K562 (cell line): ENCODE measurements around the gene GPR4. TPM values are rescaled to one million over a fixed set of nuclear protein-coding genes. Genes with fewer than 3 reads are reported as not detected.

Experiments
- ATAC-seq: fragments of 200-7000 bp; cut with Tn5 transposase; 3 replicates; pipeline ENCODE4 v1.9.1; 2020; ENCODE audit warnings: moderate library complexity
- BruUV-seq: library from RNA; stranded (reverse); fragments of 400-500 nt; replicated peaks from 2 replicates; lab custom pipeline; 2021; lab: Mats Ljungman, UMichigan
- CTCF ChIA-PET: fragments of 300-600 bp; formaldehyde crosslinking; extraction: SDS; loops from one replicate; lab custom pipeline; 2021; ENCODE audit warnings: low intra/inter-chr PET ratio; lab: Yijun Ruan, JAX
- POLR2A ChIA-PET: fragments of 300-600, 350-650 bp; sonication (Branson Sonifier 250); formaldehyde crosslinking; extraction: SDS; loops from one replicate; lab custom pipeline; 2021; ENCODE audit warnings: antibody characterized with exemption, inconsistent platforms; lab: Yijun Ruan, JAX
- DNase-seq, 4 experiments: peaks; one replicate each; pipeline versions ENCODE4 v3.0.0 to v3.0.0-alpha.2; 2011 to 2018; ENCODE audit warnings: low spot score in 3 of 4, mixed read lengths in 3 of 4; ENCODE audit errors: extremely low read depth in 1 of 4
- FAIRE-seq: peaks from 2 replicates; lab custom pipeline; 2011; peaks lifted over from hg19 to GRCh38; lab: Jason Lieb, UNC
- H2AFZ ChIP-seq: 2 replicates; pipeline ENCODE4 v1.6.0; 2011; ENCODE audit warnings: low read depth, low read length, control low read depth, inconsistent platforms
- H3K27ac ChIP-seq: fragments of 200-600 bp; 3 replicates; pipeline ENCODE4 v1.8.0; 2011; ENCODE audit warnings: low read depth, mild to moderate bottlenecking, control low read depth, inconsistent platforms, low read length, moderate library complexity, mixed read lengths; ENCODE audit errors: extremely low read depth
- H3K27me3 ChIP-seq, 2 experiments: fragments of 300-600 bp in 1 of 2; 2 replicates in 1 of 2; 3 replicates in 1 of 2; pipeline versions ENCODE4 v1.6.0 to v1.8.0; 2011; ENCODE audit warnings: inconsistent platforms in 2 of 2, low read length in 2 of 2, mild to moderate bottlenecking in 1 of 2, mixed read lengths in 1 of 2, moderate library complexity in 1 of 2; ENCODE audit not compliant: control insufficient read depth in 2 of 2, insufficient read depth in 2 of 2
- H3K36me3 ChIP-seq: fragments of 300-600 bp; 3 replicates; pipeline ENCODE4 v1.8.0; 2011; ENCODE audit warnings: mild to moderate bottlenecking, low read length, inconsistent platforms; ENCODE audit not compliant: control insufficient read depth, insufficient read depth
- H3K4me1 ChIP-seq, 2 experiments: fragments of 200-600 bp in 1 of 2; replicated peaks in 1 of 2; 2 replicates in 1 of 2; 3 replicates in 1 of 2; pipeline versions ENCODE4 v1.5.1 to v1.8.0; 2011; ENCODE audit warnings: inconsistent platforms in 2 of 2, low read length in 2 of 2, mild to moderate bottlenecking in 1 of 2, mixed read lengths in 1 of 2, moderate library complexity in 1 of 2; ENCODE audit not compliant: control insufficient read depth in 2 of 2, insufficient read depth in 2 of 2
- H3K4me2 ChIP-seq: 2 replicates; pipeline ENCODE4 v1.6.1; 2011; ENCODE audit warnings: low read length, control low read depth, inconsistent platforms, mixed read lengths; ENCODE audit not compliant: insufficient read depth
- H3K4me3 ChIP-seq: fragments of 200-600 bp; sonication (generic), shearing (Covaris generic); 2 replicates; pipeline ENCODE4 v1.5.1; 2016; ENCODE audit warnings: control low read depth, inconsistent platforms
- H3K79me2 ChIP-seq: fragments of 200-600 bp; 3 replicates; pipeline ENCODE4 v1.8.0; 2011; ENCODE audit warnings: low read length, inconsistent platforms; ENCODE audit not compliant: control insufficient read depth, insufficient read depth
- H3K9ac ChIP-seq, 2 experiments: 2 replicates each; pipeline versions ENCODE4 v1.6.0 to v1.6.1; 2011; ENCODE audit warnings: low read depth in 2 of 2, low read length in 2 of 2, control low read depth in 1 of 2, inconsistent platforms in 1 of 2, mild to moderate bottlenecking in 1 of 2, mixed read lengths in 1 of 2; ENCODE audit not compliant: insufficient read depth in 1 of 2
- H3K9me1 ChIP-seq: one replicate; pipeline ENCODE4 v1.6.0; 2011; ENCODE audit warnings: inconsistent platforms, mild to moderate bottlenecking, low read length, moderate library complexity; ENCODE audit not compliant: control insufficient read depth, insufficient read depth
- H3K9me3 ChIP-seq: replicated peaks from 2 replicates; pipeline ENCODE4 v1.5.1; 2011; ENCODE audit warnings: low read depth, low read length, inconsistent platforms; ENCODE audit not compliant: control insufficient read depth, insufficient read depth
- H4K20me1 ChIP-seq: replicated peaks from 2 replicates; pipeline ENCODE4 v1.6.1; 2011; ENCODE audit warnings: low read length, inconsistent platforms, mixed read lengths; ENCODE audit not compliant: control insufficient read depth, insufficient read depth
- CBX2 ChIP-seq: fragments of 200-600 bp; sonication (generic); IDR thresholded peaks from one replicate; pipeline ENCODE4 v1.6.1; 2012; ENCODE audit warnings: mild to moderate bottlenecking, low read length, inconsistent platforms; ENCODE audit not compliant: insufficient read depth, poor library complexity, severe bottlenecking
- CSDE1 ChIP-seq, 2 experiments: fragments of 450-650 bp; IDR thresholded peaks; 2 replicates each; pipeline ENCODE4 v1.6.1; 2016; ENCODE audit warnings: mild to moderate bottlenecking in 1 of 2
- CTBP1 ChIP-seq: fragments of 450-650 bp; IDR thresholded peaks from 2 replicates; pipeline ENCODE4 v1.6.1; 2016; ENCODE audit warnings: borderline replicate concordance
- EP300 ChIP-seq: IDR thresholded peaks from 2 replicates; pipeline ENCODE4 v1.6.1; 2012; ENCODE audit warnings: low read length, improper control_type of control experiment
- GTF2E2 ChIP-seq: fragments of 200-800 bp; sonication (Bioruptor generic); IDR thresholded peaks from 2 replicates; pipeline ENCODE4 v1.6.1; 2016; ENCODE audit warnings: missing genetic modification characterization, missing compliant biosample characterization
- GTF2F1 ChIP-seq: IDR thresholded peaks from 2 replicates; pipeline ENCODE4 v1.6.1; 2011; ENCODE audit warnings: low read depth, low read length, improper control_type of control experiment
- HIVEP1 ChIP-seq: fragments of 250-450 bp; sonication (Bioruptor Pico); IDR thresholded peaks from 2 replicates; pipeline ENCODE4 v1.4.0; 2020; ENCODE audit warnings: mild to moderate bottlenecking
- LCOR ChIP-seq: sonication (generic); formaldehyde crosslinking; IDR thresholded peaks from 2 replicates; pipeline ENCODE4 v1.8.0; 2022; ENCODE audit warnings: mild to moderate bottlenecking, missing genetic modification reagents
- MAFG ChIP-seq: fragments of 450-650 bp; conservative IDR thresholded peaks from 2 replicates; pipeline ENCODE4 v1.6.1; 2016; ENCODE audit warnings: missing genetic modification characterization, missing compliant biosample characterization
- MCM5 ChIP-seq: fragments of 450-650 bp; IDR thresholded peaks from 2 replicates; pipeline ENCODE4 v1.6.1; 2016; ENCODE audit warnings: low read depth
- POLR2AphosphoS5 ChIP-seq: IDR thresholded peaks from 2 replicates; pipeline ENCODE4 v1.6.1; 2011; ENCODE audit warnings: mild to moderate bottlenecking, low read depth, low read length, moderate library complexity; ENCODE audit not compliant: control insufficient read depth, insufficient read depth
- ZFX ChIP-seq: sonication (generic); formaldehyde crosslinking; IDR thresholded peaks from 2 replicates; pipeline ENCODE4 v1.8.0; 2022; ENCODE audit warnings: mild to moderate bottlenecking, missing genetic modification reagents, moderate library complexity
- ZKSCAN3 ChIP-seq: fragments of 250-450 bp; sonication (Bioruptor Pico); IDR thresholded peaks from 2 replicates; pipeline ENCODE4 v1.4.0; 2020
- ZNF583 ChIP-seq: fragments of 250-450 bp; sonication (Bioruptor Pico); IDR thresholded peaks from 2 replicates; pipeline ENCODE4 v1.4.0; 2020
- ZNF766 ChIP-seq: fragments of 200-800 bp; sonication (Bioruptor generic); conservative IDR thresholded peaks from 2 replicates; pipeline ENCODE4 v1.6.1; 2016; ENCODE audit warnings: missing genetic modification characterization, missing compliant biosample characterization
- WGBS: fragments of 100-300 bp; shearing (Covaris generic); methylation state at CpG from one replicate; pipeline ENCODE4 v1.1.6; 2016; ENCODE audit warnings: low coverage, mixed read lengths; ENCODE audit not compliant: insufficient coverage; ENCODE audit errors: missing lambda C conversion rate; 5-methylcytosine and 5-hydroxymethylcytosine counted together
- in situ Hi-C: fragments of 300-500 bp; cut with MboI; formaldehyde crosslinking; loops from 4 replicates; pipeline ENCODE4 v1.15.0; 2018; ENCODE audit warnings: inconsistent platforms, mixed read lengths
- intact Hi-C: fragments of 100-400 bp; cut with micrococcal nuclease; formaldehyde crosslinking; loops from 2 replicates; pipeline ENCODE4 v1.14.2; 2022
- polyA plus RNA-seq, 8 experiments: library from polyadenylated mRNA; depleted of rRNA in 4 of 8; stranded (reverse) in 5 of 8; unstranded in 3 of 8; fragments of >200 nt; fragmentation: Nextera tagmentation in 2 of 8; fragmentation: Illumina TruSeq in 1 of 8; extraction: Ambion mirVana in 2 of 8; extraction: Trizol in 1 of 8; gene quantifications; 2 replicates each; pipeline versions ENCODE4 v1.2.1 to v1.2.3, GENCODE V29; 2011 to 2014; ENCODE audit warnings: inconsistent platforms in 1 of 8, missing spikeins in 1 of 8
- total RNA-seq, 7 experiments: library from RNA; depleted of rRNA in 6 of 7; stranded (reverse); fragments of >200 nt in 6 of 7; fragmentation: Illumina TruSeq in 2 of 7; extraction: Trizol in 2 of 7; gene quantifications; 2 replicates each; pipeline versions ENCODE4 v1.2.1 to v1.2.3, GENCODE V29; 2011 to 2021; ENCODE audit warnings: low replicate concordance in 1 of 7
- TF ChIP-seq, protein P1 (sequence below): fragments of 250-450 bp; sonication (Bioruptor Pico); IDR thresholded peaks from 2 replicates; pipeline ENCODE4 v1.4.0; 2020
- TF ChIP-seq, protein P2 (sequence below), 3 experiments: fragments of 200-800 bp in 1 of 3; sonication (Bioruptor generic) in 1 of 3; sonication (generic) in 1 of 3; formaldehyde crosslinking in 1 of 3; IDR thresholded peaks; 2 replicates each; pipeline versions ENCODE4 v1.6.1 to v1.8.0; 2016 to 2022; ENCODE audit warnings: mild to moderate bottlenecking in 2 of 3, missing compliant biosample characterization in 2 of 3, missing genetic modification characterization in 2 of 3, missing genetic modification reagents in 1 of 3

Gene GPR4
- total and polyA plus RNA-seq, 9 of the 15 experiments (the other 6 are each of a cell fraction or from before 2014, with no cell fraction given) = 0.03 to 0.09 (median 0.04) TPM; not detected in 5

DNA sequence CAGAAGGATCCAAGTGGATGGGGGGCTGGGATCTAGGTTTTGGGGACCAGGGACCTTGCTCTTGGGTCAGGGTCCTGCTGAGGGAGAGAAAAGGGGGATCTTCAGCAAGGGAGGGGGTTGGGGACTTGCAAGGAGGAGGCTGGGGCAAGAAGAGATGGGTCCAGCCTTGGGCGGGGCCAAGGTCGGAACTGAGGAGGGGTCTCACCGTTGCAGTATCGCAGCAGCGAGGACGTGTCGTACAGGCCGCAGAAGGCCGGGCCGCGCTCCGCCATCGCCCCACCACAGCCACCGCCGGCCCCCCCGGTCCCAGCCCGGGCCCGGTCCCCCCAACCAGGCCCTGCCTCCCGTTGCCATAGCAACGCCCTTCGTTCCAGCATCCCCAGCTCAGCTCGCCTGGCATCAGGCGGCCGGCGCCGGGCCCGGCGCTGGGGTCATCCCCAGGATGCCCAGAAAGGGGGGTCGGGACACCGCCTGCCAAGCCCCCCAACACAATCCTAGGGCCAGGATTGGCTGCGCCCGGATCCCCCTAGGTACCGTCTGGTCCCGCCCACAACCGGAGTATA lies 43.1 kb upstream of the GPR4 start:
- Histone ChIP-seq H2AFZ (peak overlapping the region; percentile 93), H3K9me3 (no peaks in the 10 kb centered on the region), H3K27me3 (no peaks in the 10 kb centered on the region), H3K4me3 (peak overlapping the region; percentile 41), H3K36me3 (no peaks in the 10 kb centered on the region), H3K9ac (no peak overlapping the region), H3K4me2 (peak overlapping the region; percentile 79), H3K9me1 (no peaks in the 10 kb centered on the region), H4K20me1 (no peaks in the 10 kb centered on the region), H3K4me1 (peaks cover 20 to 44% of the 10 kb centered on the region in 2 experiments), H3K79me2 (no peaks in the 10 kb centered on the region), H3K27ac (no peak overlapping the region)
- in situ Hi-C loops = no loop called here
- ATAC-seq (no peak), DNase-seq (no peak), FAIRE-seq (no peak)
- 13% methylated on average over 23 of the region's 35 CpGs for whole genome bisulfite sequencing
- POLR2A ChIA-PET = interaction anchor here (0.7 to 1.4 kb wide), 4 partner anchors 24 to 178 kb away, joined by 3 to 12 read pairs (median 5); partner anchors contain the start of gene FOSB
- CTCF ChIA-PET = interaction anchor here (4.6 kb wide), 1 partner anchor 121 kb away, joined by 34 read pairs; no protein-coding TSS in a partner anchor
- no TSS peak for BruUV-seq
- intact Hi-C loops = no loop called here
- TF ChIP-seq CTBP1 (peak; percentile 74; the same call in 1 of the 2 replicates), ZNF583 (CRISPR knock-in tag) (no peak), LCOR (CRISPR knock-in tag) (no peak), POLR2AphosphoS5 (no peak), GTF2F1 (no peak), ZFX (CRISPR knock-in tag) (0 out of 2 replicates have a peak, but pooled peaks have one; percentile 6), ZNF766 (no peak), CSDE1 (IDR thresholded peaks at IDR 0.05) (peak in 1 of 2 experiments; percentile 93; a peak in 2 of 4 replicates), HIVEP1 (CRISPR knock-in tag) (no peak), MCM5 (no peak), EP300 (no peak), CBX2 (no peak), GTF2E2 (tag) (no peak), ZKSCAN3 (CRISPR knock-in tag) (no peak), MAFG (tag) (no peak)
- TF ChIP-seq, protein P1, sequence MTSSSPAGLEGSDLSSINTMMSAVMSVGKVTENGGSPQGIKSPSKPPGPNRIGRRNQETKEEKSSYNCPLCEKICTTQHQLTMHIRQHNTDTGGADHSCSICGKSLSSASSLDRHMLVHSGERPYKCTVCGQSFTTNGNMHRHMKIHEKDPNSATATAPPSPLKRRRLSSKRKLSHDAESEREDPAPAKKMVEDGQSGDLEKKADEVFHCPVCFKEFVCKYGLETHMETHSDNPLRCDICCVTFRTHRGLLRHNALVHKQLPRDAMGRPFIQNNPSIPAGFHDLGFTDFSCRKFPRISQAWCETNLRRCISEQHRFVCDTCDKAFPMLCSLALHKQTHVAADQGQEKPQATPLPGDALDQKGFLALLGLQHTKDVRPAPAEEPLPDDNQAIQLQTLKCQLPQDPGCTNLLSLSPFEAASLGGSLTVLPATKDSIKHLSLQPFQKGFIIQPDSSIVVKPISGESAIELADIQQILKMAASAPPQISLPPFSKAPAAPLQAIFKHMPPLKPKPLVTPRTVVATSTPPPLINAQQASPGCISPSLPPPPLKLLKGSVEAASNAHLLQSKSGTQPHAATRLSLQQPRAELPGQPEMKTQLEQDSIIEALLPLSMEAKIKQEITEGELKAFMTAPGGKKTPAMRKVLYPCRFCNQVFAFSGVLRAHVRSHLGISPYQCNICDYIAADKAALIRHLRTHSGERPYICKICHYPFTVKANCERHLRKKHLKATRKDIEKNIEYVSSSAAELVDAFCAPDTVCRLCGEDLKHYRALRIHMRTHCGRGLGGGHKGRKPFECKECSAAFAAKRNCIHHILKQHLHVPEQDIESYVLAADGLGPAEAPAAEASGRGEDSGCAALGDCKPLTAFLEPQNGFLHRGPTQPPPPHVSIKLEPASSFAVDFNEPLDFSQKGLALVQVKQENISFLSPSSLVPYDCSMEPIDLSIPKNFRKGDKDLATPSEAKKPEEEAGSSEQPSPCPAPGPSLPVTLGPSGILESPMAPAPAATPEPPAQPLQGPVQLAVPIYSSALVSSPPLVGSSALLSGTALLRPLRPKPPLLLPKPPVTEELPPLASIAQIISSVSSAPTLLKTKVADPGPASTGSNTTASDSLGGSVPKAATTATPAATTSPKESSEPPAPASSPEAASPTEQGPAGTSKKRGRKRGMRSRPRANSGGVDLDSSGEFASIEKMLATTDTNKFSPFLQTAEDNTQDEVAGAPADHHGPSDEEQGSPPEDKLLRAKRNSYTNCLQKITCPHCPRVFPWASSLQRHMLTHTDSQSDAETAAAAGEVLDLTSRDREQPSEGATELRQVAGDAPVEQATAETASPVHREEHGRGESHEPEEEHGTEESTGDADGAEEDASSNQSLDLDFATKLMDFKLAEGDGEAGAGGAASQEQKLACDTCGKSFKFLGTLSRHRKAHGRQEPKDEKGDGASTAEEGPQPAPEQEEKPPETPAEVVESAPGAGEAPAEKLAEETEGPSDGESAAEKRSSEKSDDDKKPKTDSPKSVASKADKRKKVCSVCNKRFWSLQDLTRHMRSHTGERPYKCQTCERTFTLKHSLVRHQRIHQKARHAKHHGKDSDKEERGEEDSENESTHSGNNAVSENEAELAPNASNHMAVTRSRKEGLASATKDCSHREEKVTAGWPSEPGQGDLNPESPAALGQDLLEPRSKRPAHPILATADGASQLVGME (CRISPR knock-in tag) = peak; percentile 97
- TF ChIP-seq, protein P2, sequence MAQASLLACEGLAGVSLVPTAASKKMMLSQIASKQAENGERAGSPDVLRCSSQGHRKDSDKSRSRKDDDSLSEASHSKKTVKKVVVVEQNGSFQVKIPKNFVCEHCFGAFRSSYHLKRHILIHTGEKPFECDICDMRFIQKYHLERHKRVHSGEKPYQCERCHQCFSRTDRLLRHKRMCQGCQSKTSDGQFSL (CRISPR knock-in tag; IDR thresholded peaks at IDR 0.05) = 0 out of 2 replicates have a peak, but pooled peaks have one; percentile 46
- TF ChIP-seq, protein P2 (tag; IDR thresholded peaks at IDR 0.05) = no peak
